Transverse colon (tissue), 4 donors: ENCODE measurements around the gene IFIT5. TPM values are rescaled to one million over a fixed set of nuclear protein-coding genes. Genes with fewer than 3 reads are reported as not detected.
"Not testable (repeated sequence)": the region's sequence is repeated elsewhere in the genome, so short reads cannot be mapped to it uniquely, and the experiment has no call there.

Experiments
- DNase-seq: peaks from one replicate; pipeline ENCODE4 v3.0.0-alpha.2; 2019
- H3K27ac ChIP-seq, 4 donors: fragments of 200-600 bp; sonication (generic); 2 replicates each; pipeline ENCODE4 v1.5.1; 2016 to 2018; ENCODE audit warnings: inconsistent platforms in 4 of 4
- H3K27me3 ChIP-seq: fragments of 200-600 bp; sonication (generic); 2 replicates; pipeline ENCODE4 v1.5.1; 2017; ENCODE audit warnings: inconsistent platforms
- H3K36me3 ChIP-seq, 4 donors: fragments of 200-600 bp; sonication (generic); 2 replicates each; pipeline ENCODE4 v1.5.1; 2017 to 2019; ENCODE audit warnings: inconsistent platforms in 4 of 4
- H3K4me1 ChIP-seq, 4 donors: fragments of 200-600 bp; sonication (generic); 2 replicates each; pipeline ENCODE4 v1.5.1; 2017 to 2020; ENCODE audit warnings: inconsistent platforms in 4 of 4
- H3K4me3 ChIP-seq, 4 donors: fragments of 200-600 bp; sonication (generic); 1 replicate in 1 of 4; 2 replicates in 3 of 4; pipeline versions ENCODE4 v1.5.1 to v1.6.1; 2017 to 2019; ENCODE audit warnings: inconsistent platforms in 4 of 4
- H3K9me3 ChIP-seq, 2 donors: fragments of 200-600 bp; sonication (generic); 2 replicates each; pipeline ENCODE4 v1.5.1; 2017 to 2019; ENCODE audit warnings: inconsistent platforms in 2 of 2
- CTCF ChIP-seq, 5 experiments: fragments of 200-600 bp in 3 of 5; fragments of 450-650 bp in 2 of 5; sonication (generic) in 3 of 5; IDR thresholded peaks; 1 replicate in 2 of 5; 2 replicates in 3 of 5; pipeline ENCODE4 v1.5.1; 2016 to 2017; ENCODE audit warnings: antibody characterized with exemption in 5 of 5, inconsistent platforms in 3 of 5, mild to moderate bottlenecking in 2 of 5, moderate library complexity in 1 of 5
- EP300 ChIP-seq: sonication (generic); formaldehyde crosslinking; IDR thresholded peaks from one replicate; pipeline ENCODE4 v1.6.1; 2017; ENCODE audit warnings: antibody characterized with exemption, low read depth
- POLR2A ChIP-seq: fragments of 450-650 bp; IDR thresholded peaks from one replicate; pipeline ENCODE4 v1.6.1; 2016; ENCODE audit warnings: antibody characterized with exemption, mild to moderate bottlenecking, moderate library complexity
- POLR2AphosphoS5 ChIP-seq, 3 donors: sonication (generic); formaldehyde crosslinking; IDR thresholded peaks; one replicate each; pipeline ENCODE4 v1.6.1; 2016; ENCODE audit warnings: antibody characterized with exemption in 3 of 3
- WGBS, 2 donors: methylation state at CpG; one replicate each; pipeline ENCODE4 v1.1.5; 2018; ENCODE audit warnings: low coverage in 1 of 2; 5-methylcytosine and 5-hydroxymethylcytosine counted together
- in situ Hi-C, 4 donors: fragments of 200-750 bp; cut with MboI; loops; one replicate each; pipeline versions ENCODE4 v1.15.0 to v1.15.1; 2017; ENCODE audit warnings: low sequenced_read_pairs in 3 of 4, low pct_ligation_motif_present in 1 of 4, low pct_unique_long_range_greater_than_20kb in 1 of 4
- intact Hi-C: fragments of 100-400 bp; cut with DNase I; formaldehyde crosslinking; loops from one replicate; pipeline ENCODE4 v1.15.1; 2023; ENCODE audit warnings: low total_unique reads
- total RNA-seq, 4 donors: library from RNA; depleted of rRNA; stranded (reverse); fragments of >200 nt; gene quantifications; one replicate each; pipeline ENCODE4 v1.1.0, GENCODE V29; 2016

Gene IFIT5
- total RNA-seq, 4 donors from 2014 or later: 1.5 to 12.5 (median 11.2) TPM

GRCh38 chr10:89398003-89398749, 16.2 kb upstream of the IFIT5 start:
- in situ Hi-C loops: no loop called here
- DNase-seq: peak; percentile 17
- Histone ChIP-seq H3K36me3 (peaks cover 0 to 6% (median 0%) of the 10 kb centered on the region in 4 donors), H3K9me3 (no peaks in the 10 kb centered on the region), H3K4me3 (no peak overlapping the region), H3K27ac (peak overlapping the region in 3 of 4 donors; percentile 7 to 34 (median 26)), H3K4me1 (peaks cover 5 to 20% (median 8%) of the 10 kb centered on the region in 4 donors), H3K27me3 (no peaks in the 10 kb centered on the region)
- intact Hi-C loops: no loop called here
- TF ChIP-seq CTCF (IDR thresholded peaks at IDR 0.05): no peak
- TF ChIP-seq POLR2AphosphoS5 (IDR thresholded peaks at IDR 0.05): no peak
- TF ChIP-seq POLR2A: no peak
- TF ChIP-seq EP300: no peak
- 58 to 64% methylated on average over 5 of the region's 5 CpGs for WGBS, 2 donors

- intact Hi-C loops (no loop called here), in situ Hi-C loops (no loop called here)
- Histone ChIP-seq H3K9me3 (no peaks in the 10 kb centered on the region), H3K4me3 (no peak overlapping the region), H3K27me3 (no peaks in the 10 kb centered on the region), H3K27ac (no peak overlapping the region), H3K4me1 (peaks cover 0 to 9% (median 0%) of the 10 kb centered on the region in 4 donors), H3K36me3 (peaks cover 0 to 8% (median 0%) of the 10 kb centered on the region in 4 donors)
- TF ChIP-seq CTCF (IDR thresholded peaks at IDR 0.05) (no peak), POLR2AphosphoS5 (IDR thresholded peaks at IDR 0.05) (no peak), EP300 (no peak), POLR2A (no peak)
- 91 to 92% methylated on average over 1 of the region's 1 CpG for WGBS, 2 donors
- no peak for DNase-seq
Observed at GRCh38 chr10:89399956-89400355, 14.4 kb upstream of the IFIT5 start.

GRCh38 chr10:89403043-89403442, 11.3 kb upstream of the IFIT5 start:
- H3K4me3 ChIP-seq: no peak overlapping the region
- 91 to 100% methylated on average over 1 to 2 of the region's 2 CpGs for WGBS, 2 donors
- H3K4me1 ChIP-seq: peaks cover 0 to 3% (median 0%) of the 10 kb centered on the region in 4 donors
- H3K9me3 ChIP-seq: no peaks in the 10 kb centered on the region
- TF ChIP-seq POLR2A (no peak), EP300 (no peak), CTCF (IDR thresholded peaks at IDR 0.05) (no peak), POLR2AphosphoS5 (IDR thresholded peaks at IDR 0.05) (no peak)
- in situ Hi-C loops (no loop called here), intact Hi-C loops (no loop called here)
- H3K36me3 ChIP-seq: peaks cover 0 to 8% (median 0%) of the 10 kb centered on the region in 4 donors
- DNase-seq: no peak
- H3K27me3 ChIP-seq: no peaks in the 10 kb centered on the region
- H3K27ac ChIP-seq: no peak overlapping the region

- Histone ChIP-seq H3K4me3 (no peak overlapping the region), H3K36me3 (peaks cover 0 to 8% (median 0%) of the 10 kb centered on the region in 4 donors), H3K27me3 (no peaks in the 10 kb centered on the region), H3K27ac (no peak overlapping the region), H3K9me3 (no peaks in the 10 kb centered on the region), H3K4me1 (no peaks in the 10 kb centered on the region)
- no peak for DNase-seq
- in situ Hi-C loops (no loop called here), intact Hi-C loops (no loop called here)
- no peak for TF ChIP-seq POLR2A
- no peak for TF ChIP-seq EP300
- no peak for TF ChIP-seq CTCF (IDR thresholded peaks at IDR 0.05)
- no peak for TF ChIP-seq POLR2AphosphoS5 (IDR thresholded peaks at IDR 0.05)
- 62% methylated on average over 11 of the region's 11 CpGs; no CpG with 5 or more reads in 1 of the 2 donors for WGBS, 2 donors
Observed at GRCh38 chr10:89404104-89405047, 10.0 kb upstream of the IFIT5 start.

GRCh38 chr10:89406178-89406577, 8.2 kb upstream of the IFIT5 start:
- H3K4me3 ChIP-seq, H3K4me1 ChIP-seq, in situ Hi-C loops: not testable (repeated sequence)

GRCh38 chr10:89407792-89408191, 6.6 kb upstream of the IFIT5 start:
- H3K36me3 ChIP-seq, in situ Hi-C loops, H3K27ac ChIP-seq, H3K27me3 ChIP-seq, H3K4me1 ChIP-seq, intact Hi-C loops, H3K4me3 ChIP-seq, H3K9me3 ChIP-seq, DNase-seq: not testable (repeated sequence)
- WGBS, 2 donors: 97 to 100% methylated on average over 1 to 3 of the region's 3 CpGs

More at GRCh38 chr10:89406178-89406577, 8.2 kb upstream of the IFIT5 start:
- H3K36me3 ChIP-seq, H3K9me3 ChIP-seq, intact Hi-C loops, H3K27me3 ChIP-seq, DNase-seq, H3K27ac ChIP-seq: not testable (repeated sequence)
- 91 to 92% methylated on average over 8 to 9 of the region's 9 CpGs for WGBS, 2 donors
